Measurements from ENCODE around the gene TMEM33. TPM values are rescaled to one million over a fixed set of nuclear protein-coding genes. Genes with fewer than 3 reads are reported as not detected.
A peak's percentile ranks its signal among the peaks of the same experiment; 100 is the strongest.
"Not testable (repeated sequence)": the region's sequence is repeated elsewhere in the genome, so short reads cannot be mapped to it uniquely, and the experiment has no call there.

Gene TMEM33
- total and polyA plus RNA-seq, 4 donors: 12.4 to 63.5 (median 45.0) TPM

DNA sequence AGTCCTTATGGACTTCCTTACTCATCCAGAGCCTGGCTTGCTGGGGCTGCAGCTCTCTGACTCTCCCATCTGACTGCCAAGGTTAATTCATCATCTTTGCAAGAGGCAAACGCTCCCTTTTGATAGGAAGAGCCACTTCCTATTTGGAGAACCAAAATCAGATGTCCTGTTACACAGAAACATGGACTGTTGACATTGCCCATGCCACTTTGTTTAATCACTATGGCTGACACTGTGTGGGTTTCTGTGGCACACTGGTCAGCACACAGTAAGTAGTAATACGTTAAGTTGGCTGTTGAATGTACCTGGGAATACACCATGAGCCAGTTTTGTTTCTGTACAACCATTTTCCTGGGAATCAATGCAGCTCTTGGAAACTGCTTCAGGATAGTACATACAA lies 45.1 kb upstream of the TMEM33 start:
- Histone ChIP-seq H3K9ac (ENCODE audit: insufficient read depth in 1 of 2, low read length in 2 of 2) (no peak overlapping the region), H3K4me1 (ENCODE audit: control insufficient read depth in 5 of 5, insufficient read depth in 5 of 5, low read length in 5 of 5) (peaks cover 0 to 1% (median 0%) of the 10 kb centered on the region in 5 donors), H3K9me3 (ENCODE audit: control insufficient read depth in 4 of 4, insufficient read depth in 3 of 4, low read length in 3 of 4) (no peaks in the 10 kb centered on the region), H3K27me3 (ENCODE audit: control insufficient read depth in 3 of 3, insufficient read depth in 3 of 3, low read length in 2 of 3) (peaks cover 0 to 26% (median 20%) of the 10 kb centered on the region in 3 donors), H3K27ac (ENCODE audit: low read depth in 1 of 2, low read length in 1 of 2) (no peak overlapping the region), H3K36me3 (ENCODE audit: control insufficient read depth in 4 of 4, insufficient read depth in 4 of 4, low read length in 4 of 4) (no peaks in the 10 kb centered on the region), H3K4me3 (no peak overlapping the region)
- 57 to 60% methylated on average over 2 of the region's 2 CpGs for WGBS, 2 donors
- TF ChIP-seq, protein P1, sequence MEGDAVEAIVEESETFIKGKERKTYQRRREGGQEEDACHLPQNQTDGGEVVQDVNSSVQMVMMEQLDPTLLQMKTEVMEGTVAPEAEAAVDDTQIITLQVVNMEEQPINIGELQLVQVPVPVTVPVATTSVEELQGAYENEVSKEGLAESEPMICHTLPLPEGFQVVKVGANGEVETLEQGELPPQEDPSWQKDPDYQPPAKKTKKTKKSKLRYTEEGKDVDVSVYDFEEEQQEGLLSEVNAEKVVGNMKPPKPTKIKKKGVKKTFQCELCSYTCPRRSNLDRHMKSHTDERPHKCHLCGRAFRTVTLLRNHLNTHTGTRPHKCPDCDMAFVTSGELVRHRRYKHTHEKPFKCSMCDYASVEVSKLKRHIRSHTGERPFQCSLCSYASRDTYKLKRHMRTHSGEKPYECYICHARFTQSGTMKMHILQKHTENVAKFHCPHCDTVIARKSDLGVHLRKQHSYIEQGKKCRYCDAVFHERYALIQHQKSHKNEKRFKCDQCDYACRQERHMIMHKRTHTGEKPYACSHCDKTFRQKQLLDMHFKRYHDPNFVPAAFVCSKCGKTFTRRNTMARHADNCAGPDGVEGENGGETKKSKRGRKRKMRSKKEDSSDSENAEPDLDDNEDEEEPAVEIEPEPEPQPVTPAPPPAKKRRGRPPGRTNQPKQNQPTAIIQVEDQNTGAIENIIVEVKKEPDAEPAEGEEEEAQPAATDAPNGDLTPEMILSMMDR (IDR thresholded peaks at IDR 0.05; ENCODE audit: control extremely low read depth, extremely low read depth): no peak
- no peak for ATAC-seq (ENCODE audit: insufficient read depth, low FRiP score)
- DNase-seq: no peak

DNA sequence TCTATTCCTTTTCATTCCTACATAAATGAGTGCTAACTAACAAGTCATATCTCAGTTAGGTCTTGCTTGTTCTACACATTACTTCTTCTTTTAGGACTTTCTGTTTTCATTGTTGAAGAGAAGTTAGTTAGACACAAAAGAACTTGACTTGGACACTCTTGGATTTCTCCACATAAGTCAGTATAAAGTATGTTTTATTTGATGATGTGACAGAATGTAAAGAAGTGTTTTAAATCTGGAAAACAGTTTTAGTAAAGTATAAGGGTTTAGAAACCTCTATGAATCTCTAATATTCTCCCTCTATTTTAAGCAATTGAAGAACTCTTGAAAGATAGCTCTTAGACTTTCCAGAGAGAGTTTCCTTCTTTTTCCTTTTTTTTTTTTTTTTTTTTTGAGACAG lies 38.6 kb upstream of the TMEM33 start:
- ATAC-seq (ENCODE audit: insufficient read depth, low FRiP score) (no peak), DNase-seq (no peak)
- Histone ChIP-seq H3K36me3 (ENCODE audit: control insufficient read depth in 4 of 4, insufficient read depth in 4 of 4, low read length in 4 of 4) (no peaks in the 10 kb centered on the region), H3K9me3 (ENCODE audit: control insufficient read depth in 4 of 4, insufficient read depth in 3 of 4, low read length in 3 of 4) (no peaks in the 10 kb centered on the region), H3K27ac (ENCODE audit: low read depth in 1 of 2, low read length in 1 of 2) (no peak overlapping the region), H3K27me3 (ENCODE audit: control insufficient read depth in 3 of 3, insufficient read depth in 3 of 3, low read length in 2 of 3) (no peaks in the 10 kb centered on the region), H3K4me1 (ENCODE audit: control insufficient read depth in 5 of 5, insufficient read depth in 5 of 5, low read length in 5 of 5) (no peaks in the 10 kb centered on the region), H3K9ac (ENCODE audit: insufficient read depth in 1 of 2, low read length in 2 of 2) (no peak overlapping the region), H3K4me3 (no peak overlapping the region)
- TF ChIP-seq, protein P1 (IDR thresholded peaks at IDR 0.05; ENCODE audit: control extremely low read depth, extremely low read depth): no peak

DNA sequence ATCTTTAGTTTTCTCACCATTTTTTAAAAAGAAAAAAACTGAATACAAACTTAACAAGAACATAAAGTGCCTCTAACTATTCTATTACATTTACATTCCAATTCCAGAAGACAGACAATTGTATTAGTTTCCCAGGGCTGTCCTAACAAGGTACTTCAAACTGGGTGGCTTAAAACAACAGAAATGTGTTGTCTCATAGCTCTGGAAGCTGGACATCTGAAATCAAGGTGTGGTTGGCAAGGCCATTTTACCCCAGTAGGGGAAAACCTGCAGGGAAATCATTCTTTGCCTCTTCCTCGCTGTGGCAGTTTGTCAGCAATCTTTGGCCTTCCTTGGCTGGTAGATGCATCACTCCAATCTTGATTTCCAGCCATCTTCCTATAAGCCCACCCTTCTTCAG lies 37.5 kb upstream of the TMEM33 start:
- H3K27me3 ChIP-seq (ENCODE audit: control insufficient read depth in 3 of 3, insufficient read depth in 3 of 3, low read length in 2 of 3): no peaks in the 10 kb centered on the region
- H3K4me3 ChIP-seq: no peak overlapping the region
- peaks cover 0 to under 1% (median 0%) of the 10 kb centered on the region in 4 donors for H3K9me3 ChIP-seq (ENCODE audit: control insufficient read depth in 4 of 4, insufficient read depth in 3 of 4, low read length in 3 of 4)
- no peaks in the 10 kb centered on the region for H3K4me1 ChIP-seq (ENCODE audit: control insufficient read depth in 5 of 5, insufficient read depth in 5 of 5, low read length in 5 of 5)
- TF ChIP-seq, protein P1 (IDR thresholded peaks at IDR 0.05; ENCODE audit: control extremely low read depth, extremely low read depth): no peak
- no peak overlapping the region for H3K27ac ChIP-seq (ENCODE audit: low read depth in 1 of 2, low read length in 1 of 2)
- ATAC-seq (ENCODE audit: insufficient read depth, low FRiP score): no peak
- no peak for DNase-seq
- no peak overlapping the region for H3K9ac ChIP-seq (ENCODE audit: insufficient read depth in 1 of 2, low read length in 2 of 2)
- H3K36me3 ChIP-seq (ENCODE audit: control insufficient read depth in 4 of 4, insufficient read depth in 4 of 4, low read length in 4 of 4): no peaks in the 10 kb centered on the region
- WGBS, 2 donors: 73 to 86% methylated on average over 1 of the region's 1 CpG

DNA sequence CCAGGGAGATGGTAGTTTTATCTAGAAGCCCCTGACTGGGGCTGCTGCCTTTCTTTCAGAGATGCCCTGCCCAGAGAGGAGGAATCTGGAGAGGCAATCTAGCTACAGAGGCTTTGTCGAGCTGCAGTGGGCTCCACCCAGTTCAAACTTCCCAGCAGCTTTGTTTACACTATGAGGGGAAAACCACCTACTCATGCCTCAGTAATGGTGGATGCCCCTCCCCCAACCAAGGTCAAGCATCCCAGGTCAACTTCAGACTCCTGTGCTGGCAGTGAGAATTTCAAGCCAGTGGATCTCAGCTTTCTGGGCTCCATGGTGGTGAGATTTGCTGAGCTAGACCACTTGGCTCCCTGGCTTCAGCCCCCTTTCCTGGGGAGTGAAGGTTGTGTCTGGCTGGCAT lies 26.1 kb upstream of the TMEM33 start:
- H3K9ac ChIP-seq (ENCODE audit: insufficient read depth in 1 of 2, low read length in 2 of 2); H3K27me3 ChIP-seq (ENCODE audit: control insufficient read depth in 3 of 3, insufficient read depth in 3 of 3, low read length in 2 of 3); ATAC-seq (ENCODE audit: insufficient read depth, low FRiP score); H3K9me3 ChIP-seq (ENCODE audit: control insufficient read depth in 4 of 4, insufficient read depth in 3 of 4, low read length in 3 of 4); H3K27ac ChIP-seq (ENCODE audit: low read depth in 1 of 2, low read length in 1 of 2); H3K4me1 ChIP-seq (ENCODE audit: control insufficient read depth in 5 of 5, insufficient read depth in 5 of 5, low read length in 5 of 5); H3K36me3 ChIP-seq (ENCODE audit: control insufficient read depth in 4 of 4, insufficient read depth in 4 of 4, low read length in 4 of 4); H3K4me3 ChIP-seq: not testable (repeated sequence)
- 21 to 28% methylated on average over 1 of the region's 1 CpG for WGBS, 2 donors
- peak in 1 of 3 donors; percentile 17 for DNase-seq
